ENCODE results near the gene CRISPLD2. TPM values are rescaled to one million over a fixed set of nuclear protein-coding genes. Genes with fewer than 3 reads are reported as not detected.
A peak's percentile ranks its signal among the peaks of the same experiment; 100 is the strongest.

The CRISPLD2 gene
- total and polyA plus RNA-seq, 9 of the 15 experiments (the other 6 are each of a cell fraction or from before 2014, with no cell fraction given) = 0.03 to 0.24 (median 0.04) TPM; not detected in 4

- TF ChIP-seq PREB (CRISPR knock-in tag; IDR thresholded peaks at IDR 0.05) (no peak), HMGN3 (IDR thresholded peaks at IDR 0.05; ENCODE audit: borderline replicate concordance, extremely low read depth, insufficient read length, low read depth, low read length) (no peak), ZNF224 (CRISPR knock-in tag; IDR thresholded peaks at IDR 0.05) (no peak), CEBPG (CRISPR knock-in tag; IDR thresholded peaks at IDR 0.05) (no peak), CEBPG (tag; conservative IDR thresholded peaks at IDR 0.05 in 1 of 2, IDR thresholded peaks at IDR 0.05 in 1 of 2) (no peak), ESRRB (CRISPR knock-in tag; IDR thresholded peaks at IDR 0.05; ENCODE audit: borderline replicate concordance) (no peak), BHLHE40 (IDR thresholded peaks at IDR 0.05; ENCODE audit: low read length) (no peak), ZNF263 (CRISPR knock-in tag; IDR thresholded peaks at IDR 0.05; ENCODE audit: borderline replicate concordance) (no peak), KDM1A (IDR thresholded peaks at IDR 0.05) (peak in 1 of 2 experiments; percentile 38; a peak in 1 of 4 replicates), ZNF384 (IDR thresholded peaks at IDR 0.05; ENCODE audit: low read depth, low read length) (no peak), ZBTB33 (CRISPR knock-in tag; IDR thresholded peaks at IDR 0.05) (no peak), GABPA (tag; conservative IDR thresholded peaks at IDR 0.05; ENCODE audit: low read depth) (no peak), SMAD3 (CRISPR knock-in tag; conservative IDR thresholded peaks at IDR 0.05) (no peak), ZNF431 (CRISPR knock-in tag; IDR thresholded peaks at IDR 0.05) (no peak), ADNP (tag; IDR thresholded peaks at IDR 0.05) (peak; percentile 50; the same call in 1 of the 2 replicates), ZNF184 (CRISPR knock-in tag; IDR thresholded peaks at IDR 0.05) (no peak), REST (IDR thresholded peaks at IDR 0.05; ENCODE audit: borderline replicate concordance) (peak; percentile 59), REST (CRISPR knock-in tag; IDR thresholded peaks at IDR 0.05; ENCODE audit: low read depth) (no peak), ZNF41 (CRISPR knock-in tag; conservative IDR thresholded peaks at IDR 0.05) (no peak)
Observed at GRCh38 chr16:84874004-84874435, 54.2 kb downstream of the CRISPLD2 start (continued).
